Measurements from ENCODE around the gene MAD1L1. TPM values are rescaled to one million over a fixed set of nuclear protein-coding genes. Genes with fewer than 3 reads are reported as not detected.
A peak's percentile ranks its signal among the peaks of the same experiment; 100 is the strongest.

Gene MAD1L1
- total and polyA plus RNA-seq, 4 donors: 43.0 to 54.9 (median 49.9) TPM

GRCh38 chr7:2034291-2035201 lies 198.2 kb downstream of the MAD1L1 start:
- Histone ChIP-seq H3K36me3 (ENCODE audit: control insufficient read depth in 4 of 4, insufficient read depth in 4 of 4, low read length in 4 of 4) (no peaks in the 10 kb centered on the region), H3K27ac (ENCODE audit: low read depth in 1 of 2, low read length in 1 of 2) (no peak overlapping the region), H3K9ac (ENCODE audit: insufficient read depth in 1 of 2, low read length in 2 of 2) (no peak overlapping the region), H3K9me3 (ENCODE audit: control insufficient read depth in 4 of 4, insufficient read depth in 3 of 4, low read length in 3 of 4) (no peaks in the 10 kb centered on the region), H3K27me3 (ENCODE audit: control insufficient read depth in 3 of 3, insufficient read depth in 3 of 3, low read length in 2 of 3) (no peaks in the 10 kb centered on the region), H3K4me3 (no peak overlapping the region), H3K4me1 (ENCODE audit: control insufficient read depth in 5 of 5, insufficient read depth in 5 of 5, low read length in 5 of 5) (peaks cover 0 to 44% (median 14%) of the 10 kb centered on the region in 5 donors)
- TF ChIP-seq, protein P1, sequence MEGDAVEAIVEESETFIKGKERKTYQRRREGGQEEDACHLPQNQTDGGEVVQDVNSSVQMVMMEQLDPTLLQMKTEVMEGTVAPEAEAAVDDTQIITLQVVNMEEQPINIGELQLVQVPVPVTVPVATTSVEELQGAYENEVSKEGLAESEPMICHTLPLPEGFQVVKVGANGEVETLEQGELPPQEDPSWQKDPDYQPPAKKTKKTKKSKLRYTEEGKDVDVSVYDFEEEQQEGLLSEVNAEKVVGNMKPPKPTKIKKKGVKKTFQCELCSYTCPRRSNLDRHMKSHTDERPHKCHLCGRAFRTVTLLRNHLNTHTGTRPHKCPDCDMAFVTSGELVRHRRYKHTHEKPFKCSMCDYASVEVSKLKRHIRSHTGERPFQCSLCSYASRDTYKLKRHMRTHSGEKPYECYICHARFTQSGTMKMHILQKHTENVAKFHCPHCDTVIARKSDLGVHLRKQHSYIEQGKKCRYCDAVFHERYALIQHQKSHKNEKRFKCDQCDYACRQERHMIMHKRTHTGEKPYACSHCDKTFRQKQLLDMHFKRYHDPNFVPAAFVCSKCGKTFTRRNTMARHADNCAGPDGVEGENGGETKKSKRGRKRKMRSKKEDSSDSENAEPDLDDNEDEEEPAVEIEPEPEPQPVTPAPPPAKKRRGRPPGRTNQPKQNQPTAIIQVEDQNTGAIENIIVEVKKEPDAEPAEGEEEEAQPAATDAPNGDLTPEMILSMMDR (IDR thresholded peaks at IDR 0.05; ENCODE audit: control extremely low read depth, extremely low read depth): no peak
- ATAC-seq (ENCODE audit: insufficient read depth, low FRiP score) (no peak), DNase-seq (peak in 1 of 3 donors; percentile 34)
- WGBS, 2 donors: 93 to 96% methylated on average over 20 of the region's 20 CpGs

DNA sequence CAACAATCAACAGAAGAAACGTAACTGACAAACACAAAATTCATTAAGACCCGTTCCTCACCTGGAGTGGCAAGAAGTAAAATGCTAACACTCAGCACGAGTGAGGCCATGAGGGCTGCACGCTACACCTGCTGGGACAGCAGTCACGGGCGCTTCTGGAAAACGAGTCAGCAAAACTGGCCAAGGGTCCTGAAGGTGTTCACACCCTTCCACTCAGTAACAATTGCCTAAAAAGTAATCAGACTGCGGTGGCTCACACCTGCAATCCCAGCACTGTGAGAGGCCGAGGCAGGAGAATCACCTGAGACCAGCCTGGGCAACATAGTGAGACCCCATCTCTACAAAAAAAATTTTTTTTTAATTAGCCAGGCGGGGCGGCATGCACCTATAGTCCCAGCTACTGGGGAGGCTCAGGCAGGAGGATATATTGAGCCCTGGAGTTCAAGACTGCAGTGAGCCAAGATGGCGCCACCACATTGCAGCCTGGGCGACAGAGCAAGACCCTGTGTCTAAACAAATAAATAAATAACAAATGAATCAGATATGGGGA lies 199.1 kb downstream of the MAD1L1 start:
- no peak for DNase-seq
- no peak for ATAC-seq (ENCODE audit: insufficient read depth, low FRiP score)
- Histone ChIP-seq H3K9ac (ENCODE audit: insufficient read depth in 1 of 2, low read length in 2 of 2) (no peak overlapping the region), H3K27me3 (ENCODE audit: control insufficient read depth in 3 of 3, insufficient read depth in 3 of 3, low read length in 2 of 3) (no peaks in the 10 kb centered on the region), H3K4me1 (ENCODE audit: control insufficient read depth in 5 of 5, insufficient read depth in 5 of 5, low read length in 5 of 5) (peaks cover 0 to 41% (median 11%) of the 10 kb centered on the region in 5 donors), H3K36me3 (ENCODE audit: control insufficient read depth in 4 of 4, insufficient read depth in 4 of 4, low read length in 4 of 4) (no peaks in the 10 kb centered on the region), H3K9me3 (ENCODE audit: control insufficient read depth in 4 of 4, insufficient read depth in 3 of 4, low read length in 3 of 4) (peaks cover 0 to 2% (median under 1%) of the 10 kb centered on the region in 4 donors), H3K27ac (ENCODE audit: low read depth in 1 of 2, low read length in 1 of 2) (no peak overlapping the region), H3K4me3 (no peak overlapping the region)
- TF ChIP-seq, protein P1 (IDR thresholded peaks at IDR 0.05; ENCODE audit: control extremely low read depth, extremely low read depth): no peak
- 92 to 96% methylated on average over 13 of the region's 13 CpGs for WGBS, 2 donors

DNA sequence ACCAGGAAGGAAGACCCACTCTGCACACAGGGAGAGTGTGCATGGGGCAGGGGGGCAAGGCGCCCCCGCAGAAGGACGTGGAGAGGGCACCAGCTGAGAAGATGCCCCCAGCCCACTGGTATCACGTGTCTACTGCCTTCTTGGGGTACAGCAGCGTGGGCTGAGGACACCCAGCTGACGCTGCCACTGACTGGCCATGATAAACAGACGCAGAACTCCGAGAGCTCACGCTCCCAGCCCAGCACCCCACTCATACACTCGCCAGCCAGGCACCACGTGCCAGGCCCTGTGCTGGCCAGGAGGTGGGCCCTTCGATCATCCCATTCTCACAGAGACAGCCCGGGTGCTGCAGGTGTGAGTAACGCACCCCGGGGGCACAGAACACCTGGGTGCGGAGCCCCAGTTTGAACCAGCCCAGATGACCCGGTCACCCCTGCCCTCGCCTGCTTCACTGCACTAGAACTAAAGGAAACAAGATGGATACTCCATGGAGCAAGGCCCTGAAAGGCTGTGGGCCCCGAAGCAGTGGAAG lies 199.8 kb downstream of the MAD1L1 start:
- Histone ChIP-seq H3K9me3 (ENCODE audit: control insufficient read depth in 4 of 4, insufficient read depth in 3 of 4, low read length in 3 of 4) (peaks cover 0 to 6% (median 2%) of the 10 kb centered on the region in 4 donors), H3K27me3 (ENCODE audit: control insufficient read depth in 3 of 3, insufficient read depth in 3 of 3, low read length in 2 of 3) (no peaks in the 10 kb centered on the region), H3K4me3 (no peak overlapping the region), H3K9ac (ENCODE audit: insufficient read depth in 1 of 2, low read length in 2 of 2) (no peak overlapping the region), H3K27ac (ENCODE audit: low read depth in 1 of 2, low read length in 1 of 2) (no peak overlapping the region), H3K4me1 (ENCODE audit: control insufficient read depth in 5 of 5, insufficient read depth in 5 of 5, low read length in 5 of 5) (peaks cover 0 to 34% (median 9%) of the 10 kb centered on the region in 5 donors), H3K36me3 (ENCODE audit: control insufficient read depth in 4 of 4, insufficient read depth in 4 of 4, low read length in 4 of 4) (no peaks in the 10 kb centered on the region)
- ATAC-seq (ENCODE audit: insufficient read depth, low FRiP score): no peak
- TF ChIP-seq, protein P1 (IDR thresholded peaks at IDR 0.05; ENCODE audit: control extremely low read depth, extremely low read depth): no peak
- WGBS, 2 donors: 89 to 95% methylated on average over 19 of the region's 19 CpGs
- DNase-seq: no peak
